Stimulated activated CD4-positive, alpha-beta T cell treated with anti-CD3 and anti-CD28 coated beads, Interleukin-4, amount 100 ng/mL, for 1 hour (primary cell): ENCODE measurements around the gene NCKAP5L.
"Not testable (repeated sequence)": the region's sequence is repeated elsewhere in the genome, so short reads cannot be mapped to it uniquely, and the experiment has no call there.

Source experiments
- DNase-seq: peaks from one replicate; pipeline ENCODE4 v3.0.0-alpha.2; 2020

Gene NCKAP5L, protein sequence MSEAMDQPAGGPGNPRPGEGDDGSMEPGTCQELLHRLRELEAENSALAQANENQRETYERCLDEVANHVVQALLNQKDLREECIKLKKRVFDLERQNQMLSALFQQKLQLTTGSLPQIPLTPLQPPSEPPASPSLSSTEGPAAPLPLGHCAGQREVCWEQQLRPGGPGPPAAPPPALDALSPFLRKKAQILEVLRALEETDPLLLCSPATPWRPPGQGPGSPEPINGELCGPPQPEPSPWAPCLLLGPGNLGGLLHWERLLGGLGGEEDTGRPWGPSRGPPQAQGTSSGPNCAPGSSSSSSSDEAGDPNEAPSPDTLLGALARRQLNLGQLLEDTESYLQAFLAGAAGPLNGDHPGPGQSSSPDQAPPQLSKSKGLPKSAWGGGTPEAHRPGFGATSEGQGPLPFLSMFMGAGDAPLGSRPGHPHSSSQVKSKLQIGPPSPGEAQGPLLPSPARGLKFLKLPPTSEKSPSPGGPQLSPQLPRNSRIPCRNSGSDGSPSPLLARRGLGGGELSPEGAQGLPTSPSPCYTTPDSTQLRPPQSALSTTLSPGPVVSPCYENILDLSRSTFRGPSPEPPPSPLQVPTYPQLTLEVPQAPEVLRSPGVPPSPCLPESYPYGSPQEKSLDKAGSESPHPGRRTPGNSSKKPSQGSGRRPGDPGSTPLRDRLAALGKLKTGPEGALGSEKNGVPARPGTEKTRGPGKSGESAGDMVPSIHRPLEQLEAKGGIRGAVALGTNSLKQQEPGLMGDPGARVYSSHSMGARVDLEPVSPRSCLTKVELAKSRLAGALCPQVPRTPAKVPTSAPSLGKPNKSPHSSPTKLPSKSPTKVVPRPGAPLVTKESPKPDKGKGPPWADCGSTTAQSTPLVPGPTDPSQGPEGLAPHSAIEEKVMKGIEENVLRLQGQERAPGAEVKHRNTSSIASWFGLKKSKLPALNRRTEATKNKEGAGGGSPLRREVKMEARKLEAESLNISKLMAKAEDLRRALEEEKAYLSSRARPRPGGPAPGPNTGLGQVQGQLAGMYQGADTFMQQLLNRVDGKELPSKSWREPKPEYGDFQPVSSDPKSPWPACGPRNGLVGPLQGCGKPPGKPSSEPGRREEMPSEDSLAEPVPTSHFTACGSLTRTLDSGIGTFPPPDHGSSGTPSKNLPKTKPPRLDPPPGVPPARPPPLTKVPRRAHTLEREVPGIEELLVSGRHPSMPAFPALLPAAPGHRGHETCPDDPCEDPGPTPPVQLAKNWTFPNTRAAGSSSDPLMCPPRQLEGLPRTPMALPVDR (N-terminal part only)

DNA sequence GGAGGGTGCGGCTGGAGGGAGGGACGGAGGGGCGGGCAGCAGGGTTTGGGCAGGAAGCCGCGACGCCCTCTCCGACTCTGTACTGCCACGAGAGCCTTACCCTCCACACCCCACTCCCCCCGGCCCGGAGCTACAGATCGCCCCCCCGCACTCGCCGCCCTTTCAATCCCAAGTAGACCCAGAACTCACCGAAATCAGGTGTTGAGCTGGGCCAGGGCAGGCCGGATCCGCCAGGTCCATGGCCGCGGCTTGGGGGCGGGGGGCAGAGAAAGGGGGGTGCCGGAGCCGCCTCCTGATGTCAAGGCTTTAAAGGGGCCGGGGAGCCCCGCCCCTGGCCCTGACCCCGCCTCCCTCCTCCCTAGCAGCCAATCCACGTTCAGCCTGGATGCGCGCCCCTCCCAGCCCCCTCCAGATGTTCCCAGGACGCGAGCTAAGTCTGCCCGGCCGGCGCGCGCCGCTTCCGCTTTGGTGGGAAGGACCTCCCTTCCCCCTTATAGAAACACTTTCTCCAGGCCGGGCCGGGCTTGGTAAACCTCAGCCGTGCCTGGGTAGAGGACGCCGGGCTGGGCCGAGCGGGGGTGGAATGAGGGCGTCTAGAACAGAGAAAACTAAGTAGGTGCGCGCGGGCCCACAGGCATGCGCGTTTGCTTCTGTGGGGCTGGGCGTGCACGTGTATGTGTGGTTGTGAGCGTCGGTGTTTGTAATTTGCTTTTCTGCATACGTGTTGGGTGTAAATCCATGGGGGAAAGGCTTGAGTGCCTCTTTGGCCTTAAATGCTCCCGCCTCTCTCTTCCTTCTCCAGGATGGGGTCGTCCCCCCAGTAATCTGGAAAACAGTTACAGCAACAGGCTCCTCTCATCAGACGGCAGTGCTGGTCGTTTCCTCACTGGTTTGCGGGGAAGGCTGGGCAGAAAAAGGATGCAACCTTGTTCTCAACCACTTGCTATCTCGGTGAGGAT, at the start of gene NCKAP5L:
Gene NCKAP5L (minus strand): TSS at position 281 of the 959 bp plus-strand sequence. CDS start 24,369 bp downstream, outside the sequence.
- DNase-seq = peak; percentile 92

DNA sequence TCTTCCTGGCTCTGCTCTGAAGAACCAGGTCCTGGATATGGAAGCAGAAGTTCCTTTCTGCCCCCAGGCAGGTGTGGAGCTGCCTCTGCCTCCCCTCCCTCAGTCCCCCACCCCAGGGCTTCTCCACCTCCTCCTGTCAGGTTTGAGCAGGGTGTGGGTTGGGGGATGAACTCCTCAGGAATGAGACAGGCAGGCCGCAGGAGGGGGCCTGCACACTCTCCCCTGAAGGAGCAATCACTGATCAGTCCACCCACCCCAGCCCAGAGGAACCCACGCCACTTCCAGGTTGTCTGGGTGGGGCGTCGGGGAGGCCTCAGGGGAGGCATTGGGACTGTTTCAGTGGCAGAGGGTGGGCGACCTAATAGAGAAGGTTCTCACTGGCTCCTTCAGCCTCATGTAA, 48.9 kb upstream of the NCKAP5L start:
- no peak for DNase-seq

DNA sequence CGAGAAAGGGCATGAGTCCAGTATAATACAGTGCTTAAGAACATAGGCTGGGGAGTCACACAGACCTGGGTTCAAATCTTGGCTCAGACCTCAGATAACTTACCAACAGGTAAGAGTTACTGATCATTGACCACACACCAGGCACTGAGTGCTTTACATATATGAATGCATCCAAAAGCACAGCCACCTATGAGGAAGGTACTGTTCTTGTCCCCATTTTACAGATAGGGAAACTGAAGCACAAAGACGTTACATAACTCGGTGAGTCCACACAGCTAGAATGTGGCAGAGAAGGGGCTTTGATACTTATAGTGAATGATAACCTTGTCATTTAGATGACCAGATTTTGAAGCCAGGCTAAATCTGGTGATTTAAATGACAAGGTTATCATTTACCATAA, 47.9 kb upstream of the NCKAP5L start:
- no peak for DNase-seq

DNA sequence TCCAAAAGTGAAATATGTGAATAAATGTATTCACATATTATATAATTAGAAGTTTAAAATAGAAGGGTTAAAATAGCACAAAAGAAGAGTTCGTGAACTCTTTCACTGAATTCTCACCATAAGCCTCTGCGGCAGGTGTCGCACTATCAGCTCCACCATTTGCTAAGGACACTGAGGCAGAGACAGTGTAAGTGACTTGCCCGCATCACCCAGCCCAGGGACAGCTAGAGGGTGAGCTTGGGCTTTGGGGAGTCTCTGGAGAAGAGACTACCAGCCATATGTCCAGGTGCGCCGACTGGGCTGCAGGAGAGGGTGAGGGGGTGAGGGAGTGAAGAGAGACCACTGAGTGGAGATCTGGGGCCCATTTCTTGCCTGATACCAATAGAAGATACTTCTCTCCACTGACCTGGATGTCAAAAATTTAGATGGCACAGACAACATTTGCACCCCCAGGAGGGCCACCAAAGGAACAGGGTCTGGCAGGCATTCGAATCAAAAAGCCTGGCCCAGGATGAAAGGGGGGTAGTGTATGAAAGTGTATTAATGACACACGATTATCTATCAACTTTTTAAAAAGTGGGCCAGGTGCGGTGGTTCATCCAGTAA, 47.0 kb upstream of the NCKAP5L start:
- DNase-seq = no peak

DNA sequence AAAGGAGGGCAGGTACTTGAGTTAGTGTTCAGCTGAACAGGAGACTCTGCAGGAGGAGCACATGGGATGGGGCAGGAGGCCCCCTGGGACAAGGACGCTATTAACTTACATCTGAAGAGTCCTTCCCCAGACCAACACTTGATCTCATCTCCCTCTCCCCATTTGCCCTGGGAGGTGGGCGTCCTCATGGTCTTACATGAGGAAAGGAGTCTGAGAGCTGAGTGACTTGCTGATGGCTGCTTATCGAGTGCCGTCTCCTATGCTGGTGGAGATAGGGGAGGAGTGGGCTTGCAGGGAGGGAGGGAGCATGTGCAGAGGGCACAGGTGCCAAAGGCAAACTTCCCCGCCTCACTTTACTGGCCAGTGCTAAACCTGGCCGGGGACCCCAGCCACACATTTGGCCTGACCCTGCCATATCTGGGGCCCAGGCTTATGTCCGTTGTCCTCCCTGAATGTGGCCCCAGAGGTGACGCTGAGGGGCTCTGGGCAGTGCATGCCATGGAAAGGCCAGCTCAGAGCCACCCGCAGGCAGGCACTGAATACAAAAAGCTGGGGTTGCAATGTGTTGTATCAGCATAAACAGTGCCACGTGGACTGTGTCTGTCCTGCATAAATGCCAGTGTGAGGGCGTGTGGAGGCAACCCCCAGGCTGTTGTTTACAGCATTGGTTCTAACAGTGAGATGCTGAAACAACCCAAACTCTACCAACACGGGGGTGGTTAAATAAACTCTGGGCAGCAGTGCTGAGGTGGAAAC, 46.1 kb upstream of the NCKAP5L start:
- no peak for DNase-seq

DNA sequence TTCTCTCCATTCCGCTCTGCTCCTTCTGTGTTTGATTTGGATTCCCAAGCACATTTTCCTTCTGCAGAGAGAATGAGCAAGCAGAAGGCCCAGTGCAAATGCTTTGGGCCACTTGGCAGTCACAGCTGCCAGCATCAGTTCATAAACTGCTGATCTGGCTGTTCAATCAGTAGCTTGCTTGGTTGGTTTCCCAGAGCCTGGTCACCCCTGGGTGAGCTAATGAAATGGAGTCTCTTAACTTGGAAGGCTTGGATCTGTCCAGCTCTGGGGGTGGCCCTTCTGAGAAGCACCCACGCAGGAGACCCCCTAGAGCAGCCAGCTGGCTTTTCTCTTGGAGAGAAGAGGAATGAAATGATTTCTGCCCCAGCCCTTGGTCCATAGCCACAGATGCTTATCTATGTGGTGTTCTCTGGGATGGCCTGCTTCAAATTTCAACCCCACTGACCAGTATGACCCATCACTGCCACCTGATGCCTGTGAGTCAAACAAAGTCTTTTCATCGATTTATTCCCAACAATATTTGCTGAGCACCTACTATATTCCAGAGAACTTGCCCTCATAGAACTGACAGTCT, 45.2 kb upstream of the NCKAP5L start:
- no peak for DNase-seq

DNA sequence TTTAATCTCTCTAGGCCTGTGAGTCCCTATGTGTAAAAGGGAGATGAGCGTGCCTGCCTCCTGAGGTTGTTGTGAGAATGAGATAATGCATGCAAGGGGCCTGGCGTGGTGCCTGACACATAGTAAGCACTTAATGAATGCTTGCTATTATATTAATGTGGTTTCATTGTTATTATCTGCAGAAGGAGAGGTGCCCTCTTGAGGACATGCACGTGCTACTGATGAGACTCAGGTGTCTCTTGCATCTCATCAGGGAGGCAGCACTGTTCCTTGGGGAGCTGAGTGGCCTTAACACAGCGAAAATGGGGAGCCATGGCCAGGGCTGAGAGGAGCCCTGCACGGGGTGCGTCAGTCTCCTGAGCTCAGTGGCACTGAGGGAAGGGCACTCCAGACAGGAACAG, 44.6 kb upstream of the NCKAP5L start:
- no peak for DNase-seq

DNA sequence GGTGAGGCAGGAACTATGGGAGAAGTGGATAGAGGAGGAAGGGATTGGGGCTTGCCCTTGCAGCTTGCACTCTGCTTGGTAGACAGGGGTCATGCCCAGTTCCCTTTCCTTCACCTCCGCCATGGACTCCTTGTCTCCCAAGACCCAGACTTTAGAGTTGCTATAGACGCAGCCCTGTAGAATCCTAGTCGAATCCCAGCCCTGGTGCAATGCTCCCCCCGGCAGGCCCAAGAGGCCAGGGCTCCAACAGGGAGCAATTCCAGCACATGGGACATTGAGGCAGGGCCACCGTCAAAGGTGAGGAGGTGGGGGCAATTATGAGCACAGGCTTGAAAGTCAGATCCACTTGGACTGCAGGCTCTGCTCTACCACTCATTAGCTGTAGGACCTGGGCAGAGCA, 44.2 kb upstream of the NCKAP5L start:
- DNase-seq = no peak

DNA sequence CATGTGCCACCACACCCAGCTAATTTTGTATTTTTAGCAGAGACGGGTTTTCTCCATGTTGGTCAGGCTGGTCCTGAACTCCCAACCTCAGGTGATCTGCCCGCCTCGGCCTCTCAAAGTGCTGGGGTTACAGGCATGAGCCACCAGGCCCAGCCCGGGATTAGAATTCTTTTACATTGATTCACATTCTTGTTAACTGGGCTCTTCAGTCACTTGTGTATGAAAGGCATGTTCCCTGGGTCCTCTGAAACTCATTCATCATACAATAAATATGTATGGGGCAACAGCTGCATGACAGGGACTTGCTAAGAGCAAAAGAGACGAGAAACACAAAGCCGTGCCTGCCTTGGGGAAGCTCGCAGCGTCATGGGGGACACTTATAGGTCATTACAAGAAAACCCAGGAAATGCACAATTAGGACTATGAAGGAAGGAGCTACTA, 43.6 kb upstream of the NCKAP5L start:
- not testable (repeated sequence) for DNase-seq

DNA sequence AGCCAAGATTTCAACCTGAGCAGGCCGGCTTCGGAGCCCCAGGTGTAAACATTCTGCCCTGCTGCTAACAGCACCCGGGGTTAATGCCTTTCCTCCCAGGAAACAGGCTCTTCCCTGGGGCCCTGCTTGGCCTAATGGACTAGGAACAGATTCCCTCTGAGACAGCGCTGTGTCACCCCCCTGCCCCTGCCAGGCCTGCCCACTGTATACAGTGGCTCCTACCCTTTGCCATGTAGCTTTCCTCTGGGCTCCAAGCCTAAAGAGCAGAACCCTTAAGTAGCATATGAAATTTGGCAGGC, 43.0 kb upstream of the NCKAP5L start:
- no peak for DNase-seq

DNA sequence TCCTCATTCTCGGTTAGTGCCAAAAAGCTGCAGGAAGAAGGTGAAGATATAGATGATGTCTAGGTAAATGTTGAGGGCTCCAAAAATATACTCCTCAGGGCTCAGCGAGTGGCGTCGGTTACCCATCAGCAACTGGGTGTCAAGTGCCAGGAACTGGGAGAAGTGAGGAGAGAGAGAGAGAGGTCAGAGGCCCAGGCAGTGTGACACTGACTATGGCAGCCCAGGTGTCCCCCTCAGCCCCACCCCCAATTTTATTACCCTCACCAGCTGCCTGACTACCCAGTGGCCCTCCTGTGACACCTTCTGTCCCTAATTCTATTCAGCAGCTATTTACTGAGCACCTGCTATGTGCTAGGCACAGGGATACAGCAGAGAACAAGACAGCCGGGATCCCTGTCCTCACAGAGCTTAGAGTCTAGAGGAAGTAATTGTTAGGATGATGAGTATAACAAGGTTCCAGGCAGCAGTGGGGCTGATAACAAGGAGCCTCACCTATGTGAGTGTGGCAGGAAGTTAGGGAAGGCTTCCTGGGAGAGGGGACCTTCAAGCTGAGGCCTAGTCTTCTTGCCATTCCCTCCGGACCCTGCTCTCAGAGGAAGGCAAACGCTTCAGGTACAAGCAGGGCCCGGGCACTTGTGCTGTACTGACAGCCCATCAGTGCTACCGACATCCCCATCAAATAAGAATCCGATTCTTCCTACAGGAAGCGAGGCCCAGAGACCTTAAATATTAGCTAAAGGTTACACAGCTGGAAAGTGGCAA, 42.5 kb upstream of the NCKAP5L start:
- DNase-seq = no peak

DNA sequence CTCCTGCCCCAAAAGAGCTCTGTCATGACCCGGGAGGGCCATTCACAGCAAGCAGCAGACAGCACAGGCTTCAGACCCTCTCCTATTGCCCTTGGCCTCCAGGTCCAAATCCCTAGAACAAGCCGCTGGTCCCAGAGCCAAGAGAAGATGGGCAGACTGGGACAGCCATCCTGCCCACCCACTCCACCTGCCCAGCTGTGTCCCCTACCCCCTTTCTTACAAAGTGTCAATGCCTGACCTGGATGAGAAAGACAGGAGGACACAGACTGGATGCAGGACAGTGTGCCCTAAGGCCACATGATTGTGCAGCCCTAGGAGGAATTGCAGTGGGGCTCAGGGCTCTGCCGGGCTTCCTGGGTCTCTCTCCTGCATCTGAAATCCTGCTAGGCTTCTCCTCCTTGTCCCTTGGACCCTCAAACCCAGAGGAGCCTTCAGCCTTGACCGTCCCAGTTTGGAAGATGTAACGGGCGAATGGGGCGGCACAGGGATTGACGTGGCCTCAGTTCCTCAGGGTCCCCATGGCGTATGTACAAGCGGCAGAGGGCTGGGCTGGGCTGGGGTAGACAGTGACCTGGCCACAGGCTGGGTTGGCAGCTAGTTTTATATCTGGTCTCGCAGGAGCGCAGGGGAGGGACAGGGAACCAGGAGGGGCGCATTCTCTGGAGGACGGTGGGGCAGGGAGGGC, 41.7 kb upstream of the NCKAP5L start:
- DNase-seq = no peak

DNA sequence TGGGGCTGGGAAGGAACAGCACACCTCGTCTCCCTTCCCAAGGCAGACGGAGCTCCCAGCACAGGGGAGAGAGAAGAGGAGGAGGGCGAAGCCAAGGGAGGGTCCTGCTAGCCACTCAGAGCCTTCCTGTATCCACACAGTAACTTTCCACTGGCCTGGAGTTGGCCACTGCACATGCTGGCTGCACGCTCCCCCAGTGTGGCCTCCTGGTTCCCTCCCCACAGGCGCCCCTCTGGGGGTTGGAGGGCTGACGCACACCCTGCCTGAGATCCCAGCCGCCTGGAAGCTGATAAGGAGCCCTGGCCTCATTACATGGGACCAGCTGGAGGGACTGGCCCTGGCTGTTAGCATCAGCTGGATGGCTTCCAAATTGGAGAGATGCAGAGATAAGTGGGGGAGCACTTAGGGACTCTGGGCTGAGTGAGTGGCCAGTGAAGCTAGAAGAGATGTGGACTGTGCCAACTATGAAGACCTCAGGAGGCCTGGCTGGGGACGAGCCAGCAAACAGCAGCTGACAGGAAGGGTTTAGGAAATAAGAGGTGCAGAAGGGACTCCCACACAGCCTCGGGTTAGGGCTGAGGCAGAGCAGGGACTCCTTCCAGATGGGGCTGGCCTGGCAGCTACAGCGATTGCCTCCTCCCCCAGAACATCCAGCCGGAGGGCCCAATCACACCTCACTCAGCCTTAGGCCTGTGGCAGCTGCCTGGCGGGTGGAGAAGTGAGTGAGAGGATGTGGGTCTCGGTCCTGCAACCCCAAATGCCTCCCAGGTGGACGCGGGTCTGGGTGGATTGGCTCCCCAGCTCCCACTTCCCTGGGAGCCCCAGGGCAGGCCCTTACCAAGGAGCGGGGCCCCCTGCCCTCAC, 41.0 kb upstream of the NCKAP5L start:
- DNase-seq = no peak

DNA sequence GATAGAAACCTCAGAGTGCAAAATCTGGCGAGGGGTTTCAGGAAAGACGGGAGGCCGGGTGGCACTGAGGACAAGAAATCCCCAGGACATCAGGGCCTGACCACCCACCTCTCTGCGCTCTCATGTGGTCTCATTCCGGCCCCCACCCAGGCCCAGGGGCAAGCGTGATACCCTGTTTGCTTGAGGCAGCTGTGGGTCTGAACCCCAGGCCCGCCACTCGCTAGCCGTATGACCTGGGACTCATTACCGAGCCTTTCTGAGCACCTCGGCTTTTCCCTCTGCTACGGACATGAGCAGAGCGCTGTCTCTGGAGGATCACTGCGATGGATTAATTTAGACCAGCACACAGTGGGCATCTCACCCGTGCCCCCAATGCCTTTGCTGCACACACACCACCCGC, 40.2 kb upstream of the NCKAP5L start:
- DNase-seq = no peak

DNA sequence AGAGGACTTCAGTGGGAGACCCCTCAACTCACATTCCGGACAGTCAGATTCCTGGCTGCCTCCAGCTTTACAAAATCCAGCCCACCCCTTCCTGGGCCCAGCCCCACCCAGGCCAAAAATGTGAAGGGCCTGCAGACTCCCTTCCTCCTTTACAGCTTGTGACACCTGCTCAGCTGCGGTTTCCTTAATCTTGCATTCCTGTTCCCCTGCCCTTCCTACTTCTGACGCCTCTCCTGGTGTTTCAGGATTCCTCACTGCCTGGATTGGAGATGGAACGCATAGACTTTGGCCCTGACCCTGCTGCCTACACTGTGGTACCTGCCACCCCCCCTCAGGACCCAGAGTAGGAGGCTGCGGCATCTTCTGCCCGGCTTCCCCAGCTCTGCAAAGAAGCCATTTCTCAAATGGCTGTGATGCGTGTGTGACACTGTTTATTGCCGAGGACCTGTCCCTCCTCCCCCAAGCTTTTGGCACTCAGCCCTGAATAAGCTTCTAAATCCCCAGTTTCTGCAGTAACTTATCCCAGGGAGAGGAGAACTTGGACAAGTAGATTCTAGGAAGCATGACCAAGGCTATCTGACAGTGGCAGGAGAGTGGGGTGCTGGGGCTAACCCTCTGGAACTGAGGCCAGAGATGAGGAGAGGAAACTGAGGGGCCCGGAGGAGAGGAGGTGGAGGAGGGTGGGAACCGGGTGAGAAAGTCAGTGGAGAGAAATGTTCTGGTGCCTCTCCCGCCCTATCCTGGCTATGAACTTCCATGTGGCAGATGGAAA, 39.5 kb upstream of the NCKAP5L start:
- no peak for DNase-seq

DNA sequence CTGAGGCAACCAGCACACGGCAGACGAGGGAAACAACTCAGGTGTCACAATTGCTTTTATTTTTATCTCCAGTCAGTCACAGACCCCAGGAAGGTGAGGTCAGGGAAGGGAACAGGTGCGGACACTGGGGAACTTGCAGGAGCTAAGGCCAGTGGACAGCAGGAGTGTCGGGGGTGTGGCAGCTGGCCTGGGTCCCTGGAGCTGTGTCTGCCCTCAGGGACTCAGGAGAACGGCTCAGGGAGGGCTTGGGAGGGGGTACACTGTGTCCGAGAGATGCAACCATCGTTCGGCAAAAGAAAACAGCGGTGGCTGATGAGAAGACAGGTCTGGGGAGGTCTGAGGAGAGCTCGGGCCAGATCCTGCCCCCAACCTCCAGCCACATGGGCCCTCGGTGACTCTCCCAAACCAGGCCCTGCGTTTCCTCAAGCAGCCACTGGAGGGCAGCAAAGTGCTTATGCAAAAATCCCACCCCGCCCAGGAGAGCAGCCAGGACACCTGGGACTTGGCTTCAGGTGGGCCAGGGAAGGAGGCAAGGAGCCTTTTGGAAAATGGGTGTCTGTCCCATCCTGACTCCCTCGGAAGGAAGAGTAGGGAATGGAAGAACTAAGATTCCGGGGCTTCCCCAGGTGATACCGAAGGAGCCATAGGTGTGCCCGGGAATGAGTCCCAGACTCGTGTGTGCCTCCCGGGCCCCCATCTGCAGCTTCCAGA, 38.8 kb upstream of the NCKAP5L start:
- DNase-seq = peak; percentile 75

DNA sequence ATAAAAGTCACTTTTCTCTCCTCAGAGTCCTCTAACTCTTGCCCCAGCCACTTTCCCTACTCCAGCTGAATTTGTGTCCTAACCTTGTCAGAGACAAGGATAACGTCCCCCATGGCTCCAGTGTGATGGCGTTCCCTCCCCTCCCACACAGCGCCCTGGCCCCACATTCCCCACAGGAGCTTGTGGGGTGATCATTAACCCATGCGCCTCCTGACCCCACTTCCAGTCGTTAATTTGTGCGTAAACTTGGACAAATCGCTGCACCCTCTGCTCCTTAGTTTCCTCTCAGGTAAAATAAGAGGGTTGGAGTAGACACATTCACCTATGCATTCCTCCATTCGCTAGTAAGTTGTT, 37.5 kb upstream of the NCKAP5L start:
- DNase-seq = no peak
